HG03469 (cell line): Measurements from ENCODE around the gene SLC9C1.

Experiments
- ATAC-seq: cut with Tn5 transposase; IDR thresholded peaks from one replicate; pipeline ENCODE4 v1.9.1; 2021; ENCODE audit warnings: mild to moderate bottlenecking, moderate library complexity, moderate number of reproducible peaks; ENCODE audit not compliant: unreplicated experiment

SLC9C1 gene

GRCh38 chr3:112132975-112133448 lies 161.0 kb downstream of the SLC9C1 start, which contains the start of gene GCSAM:
GCSAM (minus strand) TSS chr3:112133248; CDS start chr3:112133120, 128 bp downstream.
- peak; percentile 61 for ATAC-seq

DNA sequence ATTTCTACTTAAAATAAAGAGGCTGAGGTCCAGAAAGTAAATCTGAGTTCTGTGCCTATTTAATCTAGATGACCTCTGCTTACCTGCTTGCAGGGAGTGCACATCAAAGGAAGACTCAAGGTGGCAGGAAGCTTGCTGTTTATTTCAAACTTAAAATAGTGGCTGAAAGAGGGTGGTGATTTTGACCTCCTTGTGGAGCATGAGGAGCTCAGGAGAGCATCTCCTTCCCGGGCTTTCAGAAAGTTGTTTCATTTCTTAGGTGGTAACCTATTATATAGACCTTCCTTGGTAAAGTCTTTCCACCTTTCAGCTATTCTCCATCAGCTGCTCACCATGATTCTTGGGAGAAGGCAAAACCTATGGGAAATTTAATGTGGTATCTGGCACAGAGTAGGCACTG lies 161.5 kb downstream of the SLC9C1 start:
- no peak for ATAC-seq

DNA sequence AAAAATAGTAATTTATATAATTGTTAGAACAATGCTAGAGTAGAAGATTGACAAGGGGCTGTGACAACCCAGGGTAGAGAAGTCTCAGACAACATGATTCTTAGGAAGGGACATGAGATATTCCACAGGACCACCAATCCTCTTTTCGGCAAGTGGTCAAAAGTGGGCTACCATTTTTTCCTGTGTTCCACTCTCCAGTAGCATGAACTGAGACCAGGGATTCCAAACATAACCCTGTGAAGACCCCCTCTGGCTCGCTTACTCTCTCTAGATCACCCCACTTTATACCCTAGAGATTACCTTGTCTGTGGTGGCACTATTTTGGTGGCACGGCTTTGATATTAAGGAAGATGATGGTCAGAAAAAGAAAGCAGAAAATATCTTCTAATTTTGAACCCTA lies 161.9 kb downstream of the SLC9C1 start:
- ATAC-seq: no peak

GRCh38 chr3:112131111-112131510 lies 162.9 kb downstream of the SLC9C1 start:
- ATAC-seq: no peak

GRCh38 chr3:112130638-112130993 lies 163.4 kb downstream of the SLC9C1 start:
- ATAC-seq: no peak

GRCh38 chr3:112129925-112130637 lies 163.9 kb downstream of the SLC9C1 start:
- ATAC-seq: no peak

GRCh38 chr3:112128843-112129727 lies 164.9 kb downstream of the SLC9C1 start:
- ATAC-seq: peak; percentile 40

DNA sequence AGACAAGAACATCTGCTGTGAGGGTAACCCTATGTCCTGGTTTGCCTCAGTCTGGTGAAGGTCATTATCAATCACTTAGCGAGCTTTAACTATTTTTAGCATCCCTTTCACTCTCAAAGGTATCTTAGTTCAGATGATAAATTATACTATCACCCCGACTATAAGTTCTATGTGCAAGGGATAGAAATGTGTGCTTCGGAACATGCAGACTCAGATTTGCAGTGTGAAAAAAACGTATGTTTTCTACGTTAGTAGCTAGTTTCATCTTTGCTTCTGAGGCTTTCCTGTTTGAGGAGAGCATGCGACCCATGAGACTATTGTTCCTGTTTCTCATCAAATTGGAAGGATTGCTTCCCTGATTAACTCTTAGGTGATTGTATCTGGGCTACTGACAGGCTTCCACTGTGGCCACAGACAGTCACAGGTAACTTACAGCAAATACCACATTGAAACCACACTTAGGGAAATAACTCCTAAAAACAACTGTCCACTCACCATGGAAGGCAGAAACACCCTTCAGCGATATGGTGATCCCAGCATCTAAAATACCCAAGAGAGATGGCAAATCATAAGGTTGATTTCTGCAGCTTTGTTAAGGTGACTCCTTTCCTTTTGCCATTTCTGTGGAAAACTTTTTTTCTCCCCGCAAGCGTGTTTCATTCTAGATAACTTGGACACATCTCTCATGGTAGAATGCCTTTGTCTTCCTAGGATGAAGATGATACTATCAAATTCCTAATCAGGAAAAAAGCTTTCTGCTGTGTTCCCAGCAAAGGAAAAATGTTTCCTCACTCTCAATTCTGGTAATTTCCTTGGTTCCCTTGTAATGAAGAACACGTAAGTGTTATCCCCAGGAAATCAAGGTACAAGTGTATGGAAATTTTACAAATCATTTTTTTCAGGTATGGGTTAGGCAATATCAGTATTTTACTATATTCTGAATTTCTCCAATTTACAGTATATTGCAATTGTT lies 166.2 kb downstream of the SLC9C1 start:
- ATAC-seq: no peak

GRCh38 chr3:112126511-112126911 lies 167.5 kb downstream of the SLC9C1 start:
- no peak for ATAC-seq

DNA sequence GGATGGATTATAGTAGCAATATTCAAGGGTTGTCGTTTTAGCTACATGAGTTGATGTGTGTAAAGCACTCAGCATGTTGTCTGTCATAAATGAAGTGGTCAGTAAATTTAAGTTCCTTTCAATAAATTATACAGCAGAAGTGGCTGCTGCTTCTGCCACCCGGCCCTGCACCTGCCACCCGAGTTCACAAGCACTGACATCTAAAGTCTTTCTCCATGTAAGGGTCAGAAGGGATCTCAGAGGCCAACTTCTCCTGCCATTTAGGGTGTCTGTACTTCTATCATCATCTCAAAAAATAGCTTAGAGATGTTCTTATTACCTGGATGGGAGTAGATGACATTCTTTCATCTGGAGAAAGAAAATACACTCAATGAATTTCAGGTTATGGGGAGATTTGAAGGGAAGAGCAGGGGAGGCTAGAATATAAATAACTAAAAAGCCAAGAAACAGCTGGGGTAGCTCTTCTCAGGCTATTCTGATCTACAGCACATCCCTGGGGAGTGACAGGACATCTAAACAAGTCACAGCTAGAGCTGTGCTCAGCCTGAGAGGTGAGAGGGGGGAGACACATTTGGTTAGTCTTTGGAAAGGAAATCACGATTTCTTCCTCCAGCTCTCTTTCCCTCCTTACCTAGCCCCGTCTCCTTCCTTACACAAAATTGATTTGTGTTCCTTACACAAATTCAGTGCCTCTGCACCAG lies 169.0 kb downstream of the SLC9C1 start:
- no peak for ATAC-seq

GRCh38 chr3:112123548-112123947 lies 170.5 kb downstream of the SLC9C1 start:
- no peak for ATAC-seq

DNA sequence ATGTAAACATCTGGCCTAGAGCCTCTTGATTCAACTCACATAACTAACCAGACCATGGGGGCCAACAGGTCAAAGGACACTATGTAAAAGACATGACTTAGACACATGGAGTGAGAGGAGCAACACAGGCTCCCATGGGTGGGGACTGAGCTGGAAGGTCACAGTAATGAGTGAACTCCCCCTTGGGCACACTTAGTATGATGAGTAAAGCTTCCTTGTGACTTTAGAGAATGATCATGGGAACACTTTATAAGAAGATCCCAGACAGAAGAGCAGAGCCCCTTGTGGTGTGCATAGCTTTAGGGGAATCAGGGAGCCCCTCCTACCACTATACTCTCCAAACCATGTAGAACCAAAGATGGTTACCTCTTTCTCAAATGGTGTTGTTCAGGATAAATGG lies 171.1 kb downstream of the SLC9C1 start:
- no peak for ATAC-seq

GRCh38 chr3:112121577-112122547 lies 172.2 kb downstream of the SLC9C1 start:
- ATAC-seq: no peak

DNA sequence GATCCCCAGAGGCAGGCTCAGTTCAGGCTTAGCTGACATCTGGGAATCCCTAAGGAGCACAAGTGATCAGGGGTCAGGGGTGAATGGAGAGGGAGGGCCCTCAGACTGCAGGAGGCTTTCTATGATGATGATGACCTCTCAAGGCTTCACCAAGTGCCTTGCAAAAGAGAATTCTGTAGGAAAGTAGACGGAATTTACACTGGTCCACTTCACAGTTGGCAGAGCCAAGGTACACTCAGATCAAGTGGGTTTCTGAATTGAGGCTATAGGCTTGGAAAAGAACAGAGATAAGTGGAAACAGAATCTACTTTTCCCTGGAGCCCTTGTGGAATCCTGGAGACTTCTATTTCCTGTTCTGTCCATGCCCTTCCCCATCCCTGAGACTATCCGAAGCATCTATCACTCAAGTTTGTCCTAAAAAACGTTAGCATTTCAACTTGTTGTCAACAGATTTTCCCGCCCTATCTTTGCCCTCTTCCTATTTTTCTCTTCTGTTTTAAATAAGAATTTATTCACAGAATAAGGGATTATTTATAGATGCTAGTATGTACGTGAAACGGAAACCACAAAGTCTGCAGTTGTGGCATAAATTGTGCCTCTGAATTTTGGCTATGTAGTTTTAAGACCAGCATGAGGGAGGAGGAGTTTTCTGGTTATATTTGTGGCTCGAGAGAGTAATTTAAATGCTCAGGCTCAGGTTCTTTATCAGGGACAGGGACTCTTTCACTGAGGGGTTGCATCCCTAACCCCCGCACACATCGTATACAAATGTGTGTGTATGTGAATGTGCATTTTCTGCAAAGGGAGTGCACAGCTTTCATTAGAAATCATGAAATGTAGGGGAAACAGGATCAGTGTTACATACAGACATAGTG lies 173.8 kb downstream of the SLC9C1 start:
- ATAC-seq: no peak

DNA sequence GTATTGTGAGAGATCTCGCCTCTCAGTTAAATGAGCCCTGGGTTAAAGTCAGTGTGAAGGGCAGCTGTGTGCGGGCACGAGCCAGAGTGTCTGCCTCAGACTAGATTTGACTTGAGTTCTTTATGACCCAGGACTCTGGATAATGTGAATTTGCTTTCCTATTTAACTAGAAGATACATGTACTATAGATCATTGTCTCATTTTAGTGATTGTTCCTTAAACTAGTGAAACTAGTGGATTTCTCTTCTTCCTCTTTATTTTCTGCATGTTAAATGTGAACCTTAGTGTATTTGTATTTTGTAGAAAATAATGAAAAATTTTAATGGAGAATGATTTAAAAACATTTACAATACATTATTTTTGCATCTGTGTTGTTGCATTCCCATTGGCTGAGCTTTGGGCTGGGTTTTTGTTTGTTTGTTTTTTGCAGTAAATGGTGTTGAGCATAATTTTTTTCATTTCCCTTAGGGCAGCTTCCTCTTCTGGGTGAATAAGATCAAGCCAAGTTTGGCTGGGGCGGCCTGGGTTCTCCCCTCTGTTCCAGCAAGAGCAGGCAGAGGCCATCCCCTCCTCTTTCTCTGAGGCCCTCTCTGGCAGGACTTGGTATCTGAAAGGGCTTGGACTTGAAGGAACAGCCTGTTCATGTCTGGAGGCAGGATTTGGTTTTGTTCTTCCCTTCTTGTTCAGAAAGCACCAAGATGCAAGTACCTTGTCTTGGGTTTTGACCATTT lies 176.0 kb downstream of the SLC9C1 start:
- no peak for ATAC-seq

- ATAC-seq: no peak
These were observed 176.6 kb downstream of the SLC9C1 start for GRCh38 chr3:112117415-112117814.

DNA sequence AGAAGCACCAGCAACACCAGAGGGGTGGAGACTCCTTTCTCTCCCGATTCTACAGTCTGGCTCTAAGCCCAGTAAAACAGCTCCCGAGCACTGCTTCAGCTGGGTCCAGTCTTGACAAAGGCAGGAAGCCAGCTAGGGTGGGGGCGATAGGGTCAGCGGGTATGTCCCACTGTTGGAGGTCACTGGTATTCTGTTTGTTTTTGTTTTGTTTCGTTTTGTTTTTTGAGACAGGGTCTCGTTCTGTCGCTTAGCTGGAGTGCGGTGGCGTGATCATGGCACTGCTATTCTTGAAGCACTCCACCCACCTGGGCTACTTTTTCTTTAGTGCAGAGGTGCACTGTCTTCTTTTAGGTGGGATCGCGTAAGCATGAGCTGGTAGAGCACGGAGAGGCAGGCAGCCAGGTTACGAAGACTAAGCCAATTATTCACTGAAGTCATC lies 177.2 kb downstream of the SLC9C1 start:
- ATAC-seq: no peak
